IMR-90 (cell line): ENCODE measurements around the gene C7orf57. TPM values are rescaled to one million over a fixed set of nuclear protein-coding genes. Genes with fewer than 3 reads are reported as not detected.

ENCODE experiments used
- ATAC-seq: fragments of 200-7000 bp; cut with Tn5 transposase; 2 replicates; pipeline ENCODE4 v1.9.1; 2020; ENCODE audit warnings: low read depth, mild to moderate bottlenecking, moderate library complexity
- BruUV-seq: library from RNA; stranded (reverse); fragments of 400-500 nt; replicated peaks from 2 replicates; lab custom pipeline; 2021; lab: Mats Ljungman, UMichigan
- CTCF ChIA-PET: fragments of 300-600 bp; formaldehyde crosslinking; extraction: SDS; loops from one replicate; lab custom pipeline; 2021; ENCODE audit warnings: antibody characterized with exemption; lab: Yijun Ruan, JAX
- POLR2A ChIA-PET: fragments of 300-600 bp; sonication (Branson Sonifier 250); formaldehyde crosslinking; loops from one replicate; lab custom pipeline; 2022; ENCODE audit warnings: antibody characterized with exemption; ENCODE audit not compliant: unreplicated experiment; lab: Charles Lee
- DNase-seq: peaks from one replicate; pipeline ENCODE4 v3.0.0; 2013
- H2AFZ ChIP-seq: replicated peaks from 2 replicates; pipeline ENCODE3; 2013; ENCODE audit warnings: low read length, mild to moderate bottlenecking; ENCODE audit not compliant: poor library complexity
- H2AK5ac ChIP-seq: 2 replicates; pipeline ENCODE4 v1.6.1; 2013; ENCODE audit warnings: low read depth, low read length, inconsistent platforms
- H2AK9ac ChIP-seq: replicated peaks from 2 replicates; pipeline ENCODE3; 2013; ENCODE audit warnings: mild to moderate bottlenecking, low read depth, low read length, moderate library complexity; ENCODE audit not compliant: poor library complexity
- H2BK120ac ChIP-seq: 2 replicates; pipeline ENCODE4 v1.6.1; 2013; ENCODE audit warnings: low read depth, low read length, inconsistent platforms
- H2BK15ac ChIP-seq: 3 replicates; pipeline ENCODE4 v1.6.1; 2013; ENCODE audit warnings: low read depth, low read length, inconsistent platforms
- H2BK20ac ChIP-seq: 2 replicates; pipeline ENCODE4 v1.6.1; 2013; ENCODE audit warnings: low read depth, mild to moderate bottlenecking, inconsistent platforms, low read length, moderate library complexity
- H2BK5ac ChIP-seq: 2 replicates; pipeline ENCODE4 v1.6.1; 2013; ENCODE audit warnings: mild to moderate bottlenecking, low read depth, low read length, inconsistent platforms; ENCODE audit not compliant: poor library complexity, severe bottlenecking
- H3K14ac ChIP-seq: replicated peaks from 2 replicates; pipeline ENCODE4 v1.6.1; 2013; ENCODE audit warnings: low read depth, low read length, inconsistent platforms
- H3K18ac ChIP-seq: 2 replicates; pipeline ENCODE4 v1.6.1; 2013; ENCODE audit warnings: low read depth, low read length, control low read depth
- H3K23ac ChIP-seq: 2 replicates; pipeline ENCODE4 v1.6.1; 2013; ENCODE audit warnings: low read depth, low read length, inconsistent platforms
- H3K27ac ChIP-seq: 2 replicates; pipeline ENCODE4 v1.5.1; 2013; ENCODE audit warnings: mild to moderate bottlenecking, control low read depth, low read length; ENCODE audit not compliant: insufficient read depth
- H3K27me3 ChIP-seq: 2 replicates; pipeline ENCODE4 v1.6.1; 2013; ENCODE audit warnings: low read length; ENCODE audit not compliant: control insufficient read depth, insufficient read depth
- H3K36me3 ChIP-seq: 2 replicates; pipeline ENCODE4 v1.6.1; 2013; ENCODE audit warnings: low read length, mixed read lengths; ENCODE audit not compliant: control insufficient read depth, insufficient read depth
- H3K4ac ChIP-seq: 2 replicates; pipeline ENCODE4 v1.6.1; 2013; ENCODE audit warnings: low read depth, low read length, inconsistent platforms
- H3K4me1 ChIP-seq: 2 replicates; pipeline ENCODE4 v1.6.1; 2013; ENCODE audit warnings: low read length, mixed read lengths; ENCODE audit not compliant: control insufficient read depth, insufficient read depth
- H3K4me2 ChIP-seq: 2 replicates; pipeline ENCODE4 v1.6.1; 2013; ENCODE audit warnings: low read depth, mild to moderate bottlenecking, control low read depth, low read length, moderate library complexity
- H3K4me3 ChIP-seq: 2 replicates; pipeline ENCODE4 v1.5.1; 2013; ENCODE audit warnings: low read depth, mild to moderate bottlenecking, control low read depth, low read length, moderate library complexity; ENCODE audit not compliant: insufficient read depth
- H3K56ac ChIP-seq: 2 replicates; pipeline ENCODE4 v1.6.1; 2013; ENCODE audit warnings: low read length, inconsistent platforms; ENCODE audit not compliant: insufficient read depth; ENCODE audit errors: extremely low read depth
- H3K79me1 ChIP-seq, 2 experiments: 2 replicates each; pipeline ENCODE4 v1.6.1; 2013; ENCODE audit warnings: low read length in 2 of 2, inconsistent platforms in 1 of 2, low read depth in 1 of 2
- H3K9ac ChIP-seq: 2 replicates; pipeline ENCODE4 v1.6.1; 2013; ENCODE audit warnings: low read depth, low read length, control low read depth
- H3K9me1 ChIP-seq: 2 replicates; pipeline ENCODE4 v1.6.1; 2013; ENCODE audit warnings: low read length, inconsistent platforms; ENCODE audit not compliant: insufficient read depth
- H3K9me3 ChIP-seq: 2 replicates; pipeline ENCODE4 v1.6.1; 2013; ENCODE audit warnings: low read length; ENCODE audit not compliant: control insufficient read depth, insufficient read depth
- H4K20me1 ChIP-seq: 2 replicates; pipeline ENCODE4 v1.6.1; 2013; ENCODE audit warnings: low read length, inconsistent platforms; ENCODE audit not compliant: insufficient read depth
- H4K5ac ChIP-seq: 2 replicates; pipeline ENCODE4 v1.6.1; 2013; ENCODE audit warnings: mild to moderate bottlenecking, low read depth, low read length, control low read depth
- H4K8ac ChIP-seq, 2 experiments: 2 replicates each; pipeline ENCODE4 v1.6.1; 2013; ENCODE audit warnings: low read depth in 2 of 2, low read length in 2 of 2, control low read depth in 1 of 2, inconsistent platforms in 1 of 2
- H4K91ac ChIP-seq: 2 replicates; pipeline ENCODE4 v1.6.1; 2013; ENCODE audit warnings: low read depth, low read length, inconsistent platforms; ENCODE audit not compliant: insufficient read depth
- BHLHE40 ChIP-seq: fragments of 150-350 bp; IDR thresholded peaks from 2 replicates; pipeline ENCODE4 v1.6.1; 2016; ENCODE audit warnings: mild to moderate bottlenecking, low read depth, low read length
- CTCF ChIP-seq: conservative IDR thresholded peaks from 2 replicates; pipeline ENCODE4 v1.5.1; 2012; ENCODE audit warnings: mild to moderate bottlenecking, low read depth, low read length, improper control_type of control experiment
- ELK1 ChIP-seq: fragments of 150-350 bp; IDR thresholded peaks from 2 replicates; pipeline ENCODE4 v1.6.1; 2016; ENCODE audit warnings: low read depth, mild to moderate bottlenecking, low read length, moderate library complexity, borderline replicate concordance
- FOS ChIP-seq: fragments of 150-350 bp; IDR thresholded peaks from 2 replicates; pipeline ENCODE4 v1.6.1; 2016; ENCODE audit warnings: low read depth, low read length
- MAZ ChIP-seq: IDR thresholded peaks from 2 replicates; pipeline ENCODE4 v1.6.1; 2012; ENCODE audit warnings: low read depth, mild to moderate bottlenecking, low read length, improper control_type of control experiment, moderate library complexity, borderline replicate concordance
- NFE2L2 ChIP-seq: fragments of 150-350 bp; IDR thresholded peaks from 2 replicates; pipeline ENCODE4 v1.6.1; 2016; ENCODE audit warnings: low read depth, mild to moderate bottlenecking, low read length
- RAD21 ChIP-seq: IDR thresholded peaks from 2 replicates; pipeline ENCODE4 v1.6.1; 2012; ENCODE audit warnings: low read length, improper control_type of control experiment
- RFX5 ChIP-seq: IDR thresholded peaks from 2 replicates; pipeline ENCODE4 v1.8.0; 2012; ENCODE audit warnings: low read depth, mild to moderate bottlenecking, low read length, moderate library complexity
- SMC3 ChIP-seq: fragments of 150-350 bp; IDR thresholded peaks from 2 replicates; pipeline ENCODE4 v1.6.1; 2016; ENCODE audit warnings: low read depth, mild to moderate bottlenecking, antibody characterized with exemption, low read length, moderate library complexity
- USF2 ChIP-seq: fragments of 150-350 bp; IDR thresholded peaks from 2 replicates; pipeline ENCODE4 v1.6.1; 2017; ENCODE audit warnings: mild to moderate bottlenecking, antibody characterized with exemption, low read length, low read depth
- WGBS, 2 experiments: methylation state at CpG; one replicate each; pipeline versions ENCODE4 v1.1.5 to v1.1.7; 2013; ENCODE audit warnings: missing lambda C conversion rate in 2 of 2; ENCODE audit not compliant: insufficient read length in 1 of 2; ENCODE audit errors: extremely low coverage in 2 of 2; 5-methylcytosine and 5-hydroxymethylcytosine counted together
- dilution Hi-C: fragments of 300-500 bp; cut with HindIII; formaldehyde crosslinking; loops from one replicate; pipeline ENCODE4 v1.14.3; 2018; ENCODE audit warnings: low sequenced_read_pairs; ENCODE audit not compliant: unreplicated experiment
- in situ Hi-C: fragments of 300-500 bp; cut with MboI; formaldehyde crosslinking; loops from 3 replicates; pipeline ENCODE4 v1.14.3; 2019; ENCODE audit warnings: low sequenced_read_pairs, inconsistent platforms, mixed read lengths
- intact Hi-C: fragments of 100-400 bp; cut with micrococcal nuclease; formaldehyde crosslinking; loops from 2 replicates; pipeline ENCODE4 v1.10.0; 2022
- polyA plus RNA-seq, 3 experiments: library from polyadenylated mRNA; depleted of rRNA; stranded (reverse); fragments of >200 nt; gene quantifications; 2 replicates each; pipeline ENCODE4 v1.2.3, GENCODE V29; 2012; ENCODE audit warnings: low replicate concordance in 1 of 3
- total RNA-seq: library from RNA; depleted of rRNA; stranded (reverse); fragments of >200 nt; gene quantifications from 2 replicates; pipeline ENCODE4 v1.2.3, GENCODE V29; 2012

The C7orf57 gene
- total and polyA plus RNA-seq, 2 of the 4 experiments (the other 2 are of a cell fraction): not detected

GRCh38 chr7:48110868-48111267 lies 75.5 kb downstream of the C7orf57 start:
- no peak overlapping the region for H3K27ac ChIP-seq
- H4K91ac ChIP-seq: no peak overlapping the region
- BruUV-seq: no TSS peak
- no peak overlapping the region for H3K56ac ChIP-seq
- H3K4ac ChIP-seq: no peak overlapping the region
- CTCF ChIA-PET: interaction anchor here (0.6 to 1.6 kb wide), 22 partner anchors 9 to 166 kb away, joined by 3 to 20 read pairs (median 4); partner anchors contain the start of gene PKD1L1
- no peak overlapping the region for H3K4me3 ChIP-seq
- no peak overlapping the region for H4K5ac ChIP-seq
- in situ Hi-C loops: loop anchor here (25.0 kb wide), 1 partner anchor 849 kb away; no protein-coding TSS in a partner anchor
- H2BK20ac ChIP-seq: no peak overlapping the region
- H3K23ac ChIP-seq: no peak overlapping the region
- no peak overlapping the region for H2BK5ac ChIP-seq
- H3K9me1 ChIP-seq: peaks cover 8% of the 10 kb centered on the region; the same call in 1 of the 2 replicates
- no peak overlapping the region for H3K9ac ChIP-seq
- H4K20me1 ChIP-seq: no peaks in the 10 kb centered on the region
- POLR2A ChIA-PET: no interaction called here
- no peak overlapping the region for H2BK120ac ChIP-seq
- ATAC-seq (no peak), DNase-seq (no peak)
- H3K36me3 ChIP-seq: peaks cover 25% of the 10 kb centered on the region
- no peaks in the 10 kb centered on the region for H3K79me1 ChIP-seq
- H2AK9ac ChIP-seq: no peak overlapping the region
- H3K14ac ChIP-seq: no peak overlapping the region
- H2AFZ ChIP-seq: no peak overlapping the region
- no peak overlapping the region for H2BK15ac ChIP-seq
- intact Hi-C loops: loop anchor here (1.0 to 5.0 kb wide), 5 partner anchors 23 to 844 kb away; partner anchors contain the start of gene C7orf57
- H2AK5ac ChIP-seq: no peak overlapping the region
- H3K18ac ChIP-seq: no peak overlapping the region
- no CpG with 5 or more reads among the region's 4 CpGs for WGBS, 2 experiments
- peaks cover 6% of the 10 kb centered on the region for H3K4me1 ChIP-seq
- dilution Hi-C loops: loop anchor here (25.0 kb wide), 1 partner anchor 124 kb away; the partner anchor contains the start of gene HUS1
- H3K4me2 ChIP-seq: no peak overlapping the region
- H3K9me3 ChIP-seq: no peaks in the 10 kb centered on the region
- no peaks in the 10 kb centered on the region for H3K27me3 ChIP-seq
- H4K8ac ChIP-seq: no peak overlapping the region
- TF ChIP-seq BHLHE40 (no peak), RFX5 (no peak), RAD21 (no peak), NFE2L2 (no peak), ELK1 (no peak), USF2 (no peak), MAZ (no peak), FOS (no peak), CTCF (no peak), SMC3 (no peak)
